Omental fat pad (tissue), 4 donors: ENCODE results near the gene PCYOX1L. TPM values are rescaled to one million over a fixed set of nuclear protein-coding genes. Genes with fewer than 3 reads are reported as not detected.

Experiments
- ATAC-seq: fragments of 150-250 bp; one replicate; pipeline ENCODE4 v1.9.1; 2016; ENCODE audit warnings: mild to moderate bottlenecking, moderate library complexity; ENCODE audit not compliant: low FRiP score
- DNase-seq: peaks from one replicate; pipeline ENCODE4 v3.0.0-alpha.2; 2019; ENCODE audit warnings: low spot score
- total RNA-seq, 4 donors: library from RNA; depleted of rRNA; stranded (reverse); fragments of >200 nt; gene quantifications; one replicate each; pipeline ENCODE4 v1.1.0, GENCODE V29; 2016
- TF ChIP-seq, protein P1 (sequence below), 3 donors: fragments of 450-650 bp; IDR thresholded peaks; one replicate each; pipeline ENCODE4 v1.5.1; 2016 to 2017; ENCODE audit warnings: antibody characterized with exemption in 3 of 3, mild to moderate bottlenecking in 3 of 3, moderate library complexity in 2 of 3

The PCYOX1L gene
- total RNA-seq, 4 donors from 2014 or later: 2.3 to 3.9 (median 2.5) TPM

DNA sequence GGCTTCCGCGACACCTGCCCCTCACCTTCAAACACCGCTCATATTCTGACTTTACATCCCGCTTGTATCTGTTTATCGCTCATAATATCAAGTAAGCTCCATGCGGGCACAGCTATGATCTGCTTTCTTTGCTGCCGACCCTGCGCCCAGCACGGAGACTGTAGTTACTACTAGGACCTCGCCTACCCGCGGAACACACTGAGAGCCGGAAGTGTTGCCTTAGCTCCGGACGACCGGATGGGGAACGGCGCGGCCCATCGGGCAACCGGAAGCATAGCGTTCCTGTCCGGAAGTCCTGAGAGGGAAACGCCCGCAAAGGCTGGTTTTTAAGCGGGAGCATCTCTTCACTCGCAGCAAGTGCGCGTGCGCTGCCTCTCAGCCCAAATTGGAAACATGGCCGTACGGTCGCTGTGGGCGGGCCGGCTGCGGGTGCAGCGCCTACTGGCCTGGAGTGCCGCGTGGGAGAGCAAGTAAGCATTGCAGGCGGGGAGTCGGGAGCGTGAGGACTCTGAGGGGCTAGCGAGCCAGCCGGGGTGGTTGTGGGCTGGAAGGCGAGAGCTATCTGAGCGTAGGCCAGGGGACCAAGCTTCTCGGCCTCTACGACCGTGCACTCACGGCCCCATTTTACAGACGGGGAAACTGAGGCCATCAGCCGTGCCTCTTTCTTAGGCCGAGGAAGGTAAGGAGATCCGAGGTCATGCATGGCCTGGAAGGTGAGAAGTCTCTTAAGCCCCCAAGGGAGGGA, 12.5 kb upstream of the PCYOX1L start, which contains the start of gene GRPEL2:
Gene GRPEL2, plus strand, starts transcription at position 353 of the 745 bp plus-strand sequence. Its CDS starts 41 bp downstream, at position 394.
- ATAC-seq: peak; percentile 97
- DNase-seq: peak; percentile 73
- TF ChIP-seq, protein P1, sequence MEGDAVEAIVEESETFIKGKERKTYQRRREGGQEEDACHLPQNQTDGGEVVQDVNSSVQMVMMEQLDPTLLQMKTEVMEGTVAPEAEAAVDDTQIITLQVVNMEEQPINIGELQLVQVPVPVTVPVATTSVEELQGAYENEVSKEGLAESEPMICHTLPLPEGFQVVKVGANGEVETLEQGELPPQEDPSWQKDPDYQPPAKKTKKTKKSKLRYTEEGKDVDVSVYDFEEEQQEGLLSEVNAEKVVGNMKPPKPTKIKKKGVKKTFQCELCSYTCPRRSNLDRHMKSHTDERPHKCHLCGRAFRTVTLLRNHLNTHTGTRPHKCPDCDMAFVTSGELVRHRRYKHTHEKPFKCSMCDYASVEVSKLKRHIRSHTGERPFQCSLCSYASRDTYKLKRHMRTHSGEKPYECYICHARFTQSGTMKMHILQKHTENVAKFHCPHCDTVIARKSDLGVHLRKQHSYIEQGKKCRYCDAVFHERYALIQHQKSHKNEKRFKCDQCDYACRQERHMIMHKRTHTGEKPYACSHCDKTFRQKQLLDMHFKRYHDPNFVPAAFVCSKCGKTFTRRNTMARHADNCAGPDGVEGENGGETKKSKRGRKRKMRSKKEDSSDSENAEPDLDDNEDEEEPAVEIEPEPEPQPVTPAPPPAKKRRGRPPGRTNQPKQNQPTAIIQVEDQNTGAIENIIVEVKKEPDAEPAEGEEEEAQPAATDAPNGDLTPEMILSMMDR (IDR thresholded peaks at IDR 0.05): no peak

DNA sequence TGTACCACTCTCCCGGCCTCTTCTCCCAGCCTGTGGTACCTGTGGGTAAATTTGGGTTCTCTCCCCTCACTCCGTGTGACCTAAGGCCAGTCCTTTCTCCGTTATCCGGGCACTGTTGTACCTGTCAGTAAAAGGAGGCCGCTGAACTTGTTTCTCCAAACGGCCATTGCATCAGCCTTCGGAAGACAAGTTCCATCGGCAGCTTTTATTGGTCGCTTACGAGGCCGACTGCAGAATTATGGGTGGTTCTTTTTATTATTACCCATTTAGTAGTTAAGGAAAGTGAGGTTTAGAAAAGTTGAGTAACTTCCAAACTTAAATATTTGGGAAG, 12.0 kb upstream of the PCYOX1L start:
- no peak for DNase-seq
- TF ChIP-seq, protein P1 (IDR thresholded peaks at IDR 0.05): no peak
- no peak for ATAC-seq

GRCh38 chr5:149348518-149348917, 9.3 kb upstream of the PCYOX1L start:
- TF ChIP-seq, protein P1 (IDR thresholded peaks at IDR 0.05): no peak
- ATAC-seq (no peak), DNase-seq (no peak)

GRCh38 chr5:149349382-149349781, 8.5 kb upstream of the PCYOX1L start:
- TF ChIP-seq, protein P1 (IDR thresholded peaks at IDR 0.05): no peak
- DNase-seq: no peak
- ATAC-seq: no peak

DNA sequence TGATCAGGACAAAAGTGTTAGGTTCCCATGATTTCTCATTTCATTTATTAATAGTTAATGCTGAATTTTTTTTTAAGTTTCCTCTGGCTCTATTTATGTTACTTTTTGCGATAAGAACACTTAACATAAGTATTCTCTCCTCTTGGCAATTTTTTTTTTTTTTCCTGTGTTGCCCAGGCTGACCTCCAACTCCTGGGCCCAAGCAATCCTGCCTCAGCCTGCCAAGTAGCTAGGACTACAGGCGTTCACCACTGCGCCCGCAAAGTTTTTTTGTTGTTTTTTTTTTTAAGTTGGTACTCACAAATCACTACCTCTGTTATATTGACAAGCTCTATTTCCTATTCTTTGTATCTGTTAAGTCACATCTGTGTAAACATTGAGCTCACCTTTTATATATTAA, 5.7 kb upstream of the PCYOX1L start:
- ATAC-seq (no peak), DNase-seq (no peak)
- TF ChIP-seq, protein P1 (IDR thresholded peaks at IDR 0.05): no peak

- ATAC-seq (no peak), DNase-seq (no peak)
- TF ChIP-seq, protein P1 (IDR thresholded peaks at IDR 0.05): no peak
Measured at GRCh38 chr5:149353911-149354310, 3.9 kb upstream of the PCYOX1L start.

GRCh38 chr5:149355688-149356087, 2.2 kb upstream of the PCYOX1L start:
- ATAC-seq (no peak), DNase-seq (no peak)
- TF ChIP-seq, protein P1 (IDR thresholded peaks at IDR 0.05): no peak
